GM18517 (cell line): ENCODE results near the gene CTTN.

Source experiments
- ATAC-seq: cut with Tn5 transposase; IDR thresholded peaks from one replicate; pipeline ENCODE4 v1.9.1; 2021; ENCODE audit warnings: mild to moderate bottlenecking, moderate library complexity; ENCODE audit not compliant: unreplicated experiment

The CTTN gene

DNA sequence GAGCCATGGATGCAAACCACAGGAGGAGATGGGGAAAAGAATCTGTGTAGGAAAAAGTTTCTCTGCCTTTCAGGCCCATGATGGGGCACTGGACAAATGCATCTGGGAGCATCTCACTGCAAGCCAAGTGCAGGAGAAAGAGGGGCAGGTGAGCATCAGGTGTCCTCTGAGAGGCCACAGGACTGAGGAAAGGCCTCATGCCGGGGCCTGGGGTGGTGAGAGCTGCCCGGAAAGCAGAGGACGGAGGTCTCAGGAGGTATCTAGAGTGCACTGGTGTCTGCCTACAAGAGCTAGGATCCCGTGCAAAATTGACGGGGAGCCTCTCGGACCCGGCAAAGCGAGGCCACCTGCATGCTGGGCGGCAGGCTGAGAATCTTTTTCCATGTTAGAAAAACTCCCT, 73.9 kb downstream of the CTTN start:
- ATAC-seq: no peak

DNA sequence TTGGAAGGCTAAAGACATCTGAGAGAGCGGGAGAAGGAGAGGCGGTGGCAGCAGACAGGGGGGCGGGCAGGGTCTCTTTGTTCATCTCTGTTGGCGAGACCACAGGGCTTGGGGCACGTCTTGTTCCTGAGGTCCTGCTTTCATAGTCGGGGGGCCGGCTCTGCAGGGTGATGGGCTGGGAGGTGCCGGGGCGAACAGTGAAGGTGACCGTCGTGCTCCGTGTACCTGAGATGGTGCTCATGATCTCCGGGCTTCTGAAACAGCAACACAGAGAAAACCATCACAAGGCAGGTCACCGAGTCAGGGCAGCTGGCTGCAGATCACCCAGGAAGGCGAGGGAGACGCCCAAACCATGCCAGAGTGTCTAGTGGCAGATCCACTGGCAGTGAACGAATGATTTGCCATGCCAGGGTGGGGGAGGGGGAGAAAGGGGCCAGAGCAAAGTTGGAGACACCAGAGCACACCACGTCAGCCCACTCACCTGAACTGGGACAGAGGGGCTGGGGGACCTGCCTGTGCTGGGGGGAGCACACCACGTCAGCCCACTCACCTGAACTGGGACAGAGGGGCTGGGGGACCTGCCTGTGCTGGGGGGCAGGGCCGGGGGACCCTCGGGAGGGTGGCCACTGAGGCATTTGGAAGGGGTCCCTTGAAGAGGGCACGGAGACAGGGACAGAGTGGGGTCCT, 75.0 kb downstream of the CTTN start:
- no peak for ATAC-seq

DNA sequence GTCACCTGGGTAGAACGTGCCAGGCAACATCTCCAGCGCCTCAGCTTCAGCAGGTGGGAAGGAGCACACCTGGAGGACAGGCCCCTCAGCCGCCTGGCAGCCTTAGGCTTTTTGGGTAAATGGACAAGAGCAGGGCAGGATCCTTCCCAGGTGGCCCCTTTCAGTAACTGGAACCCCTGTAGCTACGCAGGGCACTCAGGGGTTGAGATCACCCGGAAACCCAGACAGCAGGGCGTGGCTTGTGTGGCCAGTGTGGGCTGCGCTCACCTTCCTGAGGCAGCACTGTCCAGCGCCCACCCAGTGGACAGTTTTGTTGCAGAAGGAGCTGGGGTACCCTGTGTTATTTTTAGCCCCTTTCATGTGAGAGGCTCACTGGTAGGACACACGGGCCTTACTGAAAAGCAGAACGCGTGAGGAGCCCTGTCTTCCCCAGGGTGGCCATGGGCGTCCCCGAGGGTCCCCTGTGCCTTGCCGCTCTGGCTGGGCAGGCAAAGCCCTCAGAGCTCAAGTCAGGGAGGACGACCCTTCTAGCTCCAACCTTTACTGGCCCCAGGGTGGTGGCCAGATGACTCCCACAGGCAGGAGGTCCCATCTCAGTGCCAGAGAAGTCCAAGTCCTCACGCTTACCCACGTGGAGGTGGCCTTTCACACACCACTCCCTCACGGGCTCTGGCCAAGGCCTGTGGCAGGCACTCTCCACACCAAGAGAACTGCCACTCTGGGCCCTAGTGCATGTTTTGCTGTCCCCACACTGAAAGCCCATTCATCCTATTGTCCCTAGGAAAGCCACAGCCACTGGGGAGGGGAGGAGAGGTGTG, 75.8 kb downstream of the CTTN start:
- ATAC-seq: no peak

DNA sequence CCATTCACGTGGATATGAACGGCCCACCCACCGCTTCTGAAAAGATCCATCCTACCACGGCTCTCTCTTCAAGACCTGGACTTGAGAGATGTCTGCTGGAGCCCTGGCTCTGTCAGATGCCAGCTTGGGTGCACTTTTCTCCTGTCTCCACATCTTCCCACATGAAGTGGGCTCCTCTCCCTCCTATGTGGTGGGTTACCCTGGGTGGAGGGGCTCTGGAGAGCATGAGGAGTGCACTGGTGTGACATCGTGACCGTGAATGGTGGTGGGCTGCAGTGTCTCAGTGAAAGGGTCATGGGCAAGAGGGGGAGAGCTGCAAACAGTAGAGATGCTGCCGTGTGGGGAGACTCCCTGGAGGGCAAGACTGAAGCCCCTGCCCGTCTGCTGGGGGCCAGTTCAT, 76.4 kb downstream of the CTTN start:
- no peak for ATAC-seq

DNA sequence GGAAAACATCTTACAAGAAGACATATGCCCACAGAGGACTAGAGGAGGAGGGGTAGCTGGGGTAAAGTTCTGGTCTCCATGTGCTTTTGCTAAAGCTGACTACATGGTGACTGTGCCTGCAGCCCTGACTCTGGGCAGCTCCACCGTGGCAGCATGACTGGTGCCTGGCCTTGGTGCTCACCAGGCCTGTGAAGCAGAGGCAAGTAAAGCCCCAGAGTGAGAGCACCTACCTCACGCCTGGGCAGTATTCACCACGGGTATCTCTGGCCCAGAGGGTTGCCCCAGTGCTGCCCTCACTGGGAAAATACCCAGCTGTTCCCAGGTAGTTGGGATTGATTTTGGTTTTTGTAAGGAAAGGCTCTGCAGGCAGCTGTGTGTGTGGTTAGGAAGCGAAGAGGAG, 78.3 kb downstream of the CTTN start:
- ATAC-seq: no peak

DNA sequence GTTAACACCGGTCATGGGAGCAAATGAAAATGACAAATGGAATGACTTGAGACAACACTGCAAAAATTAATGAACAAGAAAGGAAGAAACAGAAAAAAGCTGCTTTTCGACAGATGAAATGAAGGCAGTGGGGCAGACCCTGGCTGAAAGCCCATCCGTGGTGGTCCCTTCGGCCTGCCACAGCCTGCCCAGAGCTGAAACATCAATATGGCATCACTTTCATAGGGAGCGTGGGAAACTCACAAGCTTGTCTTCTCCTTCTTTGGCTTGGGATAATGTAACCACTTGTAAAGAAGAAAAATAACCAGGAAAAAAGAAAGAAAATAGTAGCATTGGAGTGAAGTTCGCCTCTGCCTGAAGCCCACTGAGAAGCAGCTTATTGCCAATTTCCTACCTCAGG, 78.8 kb downstream of the CTTN start:
- no peak for ATAC-seq

DNA sequence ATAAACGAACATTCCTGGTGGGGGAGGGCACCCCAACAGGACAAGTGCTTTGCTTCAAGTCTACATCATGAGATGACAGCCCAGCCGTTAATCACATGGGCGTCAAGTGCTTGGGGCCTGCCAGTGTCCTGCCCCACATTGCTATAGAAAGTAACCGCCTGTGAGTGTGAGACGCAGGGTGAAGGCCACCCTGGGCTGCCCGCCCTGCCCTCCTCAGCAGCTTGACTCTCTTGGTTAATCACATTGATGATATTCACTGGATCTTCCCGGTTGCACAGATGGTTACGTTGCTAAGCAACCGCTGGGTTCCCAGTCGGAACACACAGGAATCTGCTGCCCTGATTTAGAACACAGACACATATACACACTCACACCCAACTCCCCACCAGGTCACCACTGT, 79.3 kb downstream of the CTTN start:
- no peak for ATAC-seq

DNA sequence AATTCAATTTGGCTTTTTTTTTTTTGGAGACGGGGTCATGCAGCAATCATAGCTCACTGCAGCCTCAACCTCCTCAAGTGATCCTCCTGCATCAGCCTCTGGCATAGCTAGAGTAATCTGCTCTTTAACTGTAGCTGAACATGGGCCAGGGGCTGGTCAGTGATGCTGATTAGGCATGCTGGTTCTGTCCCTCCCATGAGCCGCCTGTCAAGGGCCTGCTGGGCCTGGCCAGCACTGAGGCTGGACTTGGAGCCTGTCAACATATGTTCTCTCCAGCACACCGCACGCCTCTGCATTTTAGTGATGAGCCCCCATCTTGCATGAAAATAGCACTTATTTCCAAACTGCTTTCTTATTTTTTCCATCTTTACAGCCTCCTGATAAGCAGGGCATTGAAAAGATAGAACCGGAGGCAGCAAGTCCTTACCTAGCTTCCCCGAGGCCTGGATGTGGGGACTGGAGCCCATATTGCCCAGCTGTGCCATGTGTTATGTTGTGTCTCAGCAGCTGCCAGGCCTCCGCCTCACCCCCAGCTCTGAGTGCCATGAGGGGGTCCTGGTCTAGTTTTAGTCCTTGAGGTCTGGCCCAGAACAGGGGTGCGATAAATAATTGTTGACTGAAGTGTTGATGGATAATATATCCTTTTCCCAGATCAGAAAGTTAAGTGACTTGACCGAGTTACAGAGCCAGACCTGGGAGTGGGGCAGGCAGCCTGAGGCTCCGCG, 80.0 kb downstream of the CTTN start:
- ATAC-seq: no peak

DNA sequence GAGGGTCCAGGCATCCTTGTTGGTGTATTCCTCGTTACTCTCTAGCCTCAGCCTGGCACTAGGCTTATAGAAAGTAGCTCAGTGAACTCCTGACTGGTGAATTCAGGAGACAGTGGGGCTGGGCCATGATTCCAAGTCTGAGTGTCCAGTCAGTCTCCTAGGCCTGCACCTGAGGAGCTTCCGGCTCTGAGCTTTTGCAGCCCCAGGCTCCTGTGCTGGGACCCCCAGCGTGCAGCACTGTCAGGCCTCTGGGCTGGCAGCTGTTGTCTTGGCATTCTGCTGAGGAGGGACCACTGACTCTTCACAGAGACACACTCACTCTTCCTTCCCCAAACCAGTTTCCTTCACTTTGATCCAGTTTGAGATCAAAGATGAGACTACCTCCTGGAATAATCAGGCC, 82.4 kb downstream of the CTTN start:
- ATAC-seq: no peak

DNA sequence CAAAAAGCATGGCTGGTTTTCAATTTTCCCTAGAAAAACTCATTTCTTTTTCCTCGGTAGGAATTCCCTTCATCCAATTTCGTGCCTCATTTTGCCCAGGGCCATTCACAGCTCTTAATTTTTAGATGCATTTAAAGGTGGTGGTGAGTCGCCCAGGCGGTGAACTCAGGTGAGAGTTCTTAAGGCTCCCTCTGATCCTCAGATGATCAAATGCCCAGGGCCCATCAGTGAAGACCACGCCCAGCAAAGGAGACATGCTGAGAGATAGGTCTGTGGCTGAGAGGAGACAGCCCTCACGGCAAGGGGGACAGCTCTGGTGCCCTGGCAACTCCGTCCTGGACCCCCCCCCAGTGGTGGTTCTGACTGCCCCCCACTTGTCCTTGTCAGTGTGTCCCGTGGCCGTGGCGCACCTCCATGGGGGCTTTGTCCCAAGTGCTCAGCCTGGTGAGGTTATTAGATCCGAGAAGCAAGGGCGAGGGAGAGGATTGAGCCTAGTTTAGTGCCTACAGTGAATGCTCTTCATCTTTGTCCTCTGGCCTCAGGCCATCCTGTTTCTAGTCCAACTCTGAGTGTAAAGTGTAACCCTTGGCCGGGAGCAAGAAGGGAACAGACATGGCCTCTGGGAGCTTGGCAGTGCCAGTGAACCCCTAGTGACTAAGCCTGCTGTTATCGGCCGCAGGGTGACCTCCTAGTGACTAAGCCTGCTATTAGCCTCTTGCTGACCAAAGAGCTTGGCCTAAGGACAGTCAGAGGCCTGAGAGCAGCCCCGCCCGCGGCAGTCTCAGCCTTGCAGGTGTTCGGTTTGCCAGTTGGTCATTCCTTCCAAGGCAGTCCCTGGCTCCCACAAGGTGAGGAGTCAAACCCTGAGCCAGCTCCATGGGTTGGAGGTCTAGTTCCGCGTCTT, 83.5 kb downstream of the CTTN start:
- no peak for ATAC-seq

DNA sequence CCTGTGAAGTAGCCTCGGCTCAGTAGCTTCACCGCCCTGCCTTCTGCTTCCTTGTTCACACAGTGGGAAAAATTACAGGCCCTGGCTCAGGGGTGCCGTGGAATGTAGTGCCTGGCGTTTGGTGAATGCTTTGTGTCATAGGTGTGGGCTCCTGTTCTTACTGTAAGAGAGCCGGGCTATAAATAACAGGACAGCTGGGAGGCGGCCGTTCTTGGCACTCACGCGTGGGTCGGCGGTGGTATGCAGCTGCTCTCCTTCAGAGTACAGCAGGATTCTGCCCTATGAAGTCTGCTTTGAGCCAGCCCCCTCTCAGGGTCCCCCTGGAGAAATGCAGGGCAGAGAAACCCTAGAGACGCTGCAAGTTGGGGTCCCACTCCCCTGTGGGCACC, 84.2 kb downstream of the CTTN start:
- ATAC-seq: no peak

DNA sequence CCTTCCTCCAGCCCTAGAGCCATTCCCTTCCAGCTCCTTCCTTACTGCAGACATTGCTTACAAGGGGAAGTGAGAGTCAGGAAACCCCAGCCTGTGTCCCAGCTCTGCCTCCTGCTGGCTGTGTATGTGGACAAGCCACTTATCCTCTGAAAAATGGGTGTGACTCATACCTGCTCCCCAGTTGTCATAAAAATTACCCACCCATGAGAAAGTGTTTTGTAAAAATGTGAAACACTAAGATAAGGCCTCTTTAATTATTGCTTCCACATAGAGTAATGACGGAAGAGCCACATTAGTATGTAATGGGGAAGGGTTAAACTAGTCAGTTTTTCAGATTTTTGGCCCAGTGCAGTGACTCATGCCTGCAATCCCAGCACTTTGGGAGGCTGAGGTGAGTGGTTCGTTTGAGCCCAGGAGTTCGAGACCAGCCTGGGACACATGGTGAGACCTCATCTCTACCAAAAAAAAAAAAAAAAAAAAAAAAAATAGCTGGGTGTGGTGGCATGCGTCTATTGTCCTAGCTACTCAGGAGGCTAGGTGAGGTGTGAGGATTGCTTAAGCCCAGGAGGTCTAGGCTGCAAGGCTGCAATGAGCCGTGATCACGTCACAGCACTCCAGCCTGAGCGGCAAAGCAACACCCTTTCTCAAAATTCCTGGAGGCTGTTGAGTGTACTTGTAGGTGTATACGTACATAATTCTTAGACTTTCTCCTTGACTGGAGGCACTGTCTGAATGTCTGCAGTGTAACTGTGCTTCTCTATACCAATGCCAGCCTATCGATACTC, 84.9 kb downstream of the CTTN start:
- ATAC-seq: no peak

DNA sequence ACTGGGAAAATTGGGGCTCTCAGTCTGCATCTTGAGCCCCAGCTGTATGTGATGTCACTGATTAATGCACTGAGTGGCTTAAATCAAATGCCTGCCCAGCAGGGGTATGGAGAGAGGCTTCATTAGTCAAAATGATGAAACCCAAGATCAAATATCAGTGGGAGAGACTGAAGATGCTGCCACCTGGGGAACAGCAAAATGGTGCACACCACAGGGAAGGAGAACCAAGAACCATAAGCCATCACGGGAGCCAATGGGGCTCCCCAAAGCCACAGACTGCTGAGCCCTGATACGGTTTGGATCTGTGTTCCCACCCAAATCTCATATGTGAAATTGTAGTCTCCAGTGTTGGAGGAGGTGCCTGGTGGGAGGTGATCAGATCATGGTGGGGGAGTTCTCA, 85.6 kb downstream of the CTTN start:
- no peak for ATAC-seq

DNA sequence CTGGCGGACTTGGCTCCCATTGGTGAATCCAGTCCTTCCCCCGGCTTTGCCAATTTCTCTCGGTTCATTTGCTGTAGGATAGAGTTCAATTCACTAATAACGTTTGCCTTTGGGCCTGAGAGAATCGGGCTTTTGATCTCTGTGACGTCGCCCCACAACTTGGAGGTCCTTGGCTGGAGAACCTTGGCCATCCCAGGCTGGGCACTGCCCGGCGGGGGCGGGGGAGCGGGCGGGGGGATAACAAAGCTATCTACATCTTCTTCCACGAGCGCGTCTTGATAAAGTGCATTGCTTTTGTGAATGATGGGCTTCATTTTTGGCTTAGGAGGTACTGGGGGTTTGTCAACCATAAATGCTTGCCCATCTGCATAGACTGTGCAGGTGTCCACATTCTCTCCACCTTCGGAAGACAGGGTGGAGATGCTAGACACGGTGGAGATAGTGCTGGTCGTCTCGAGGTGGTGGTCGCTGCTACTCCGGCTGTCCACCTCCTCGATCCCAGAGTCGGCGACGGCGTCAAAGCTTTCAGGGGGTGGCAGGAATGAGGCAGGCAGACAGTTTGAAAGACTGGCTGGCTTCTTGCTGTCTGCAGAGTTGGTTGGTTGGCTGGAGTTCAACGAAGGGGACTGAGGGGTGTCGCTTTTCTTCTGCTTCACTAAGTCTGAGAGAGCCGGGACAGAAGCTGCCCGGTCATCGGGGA, 87.1 kb downstream of the CTTN start:
- no peak for ATAC-seq

DNA sequence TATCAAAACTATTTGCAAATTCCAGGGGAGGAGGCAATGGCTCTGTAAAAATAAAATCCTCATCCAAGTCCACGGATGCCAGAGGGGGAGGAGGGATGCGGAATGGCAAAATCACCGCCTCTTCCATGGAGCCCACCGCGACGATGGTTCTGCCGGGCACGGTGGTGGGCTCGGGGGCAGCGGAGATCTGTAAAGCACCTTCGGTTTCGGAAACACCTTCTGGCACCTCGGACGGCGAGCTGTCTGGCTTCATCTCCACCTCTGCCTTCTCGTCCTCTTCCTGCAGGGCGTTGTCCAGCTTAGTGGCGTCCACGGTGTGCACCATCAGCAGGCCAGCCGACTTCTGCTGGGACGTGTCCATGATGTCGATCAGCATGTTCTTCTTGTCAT, 87.7 kb downstream of the CTTN start:
- ATAC-seq: no peak
